Hepatocyte (in vitro differentiated cells): ENCODE measurements around the gene BMP7.

Experiments
- EZH2 ChIP-seq: fragments of 200-600 bp; sonication (generic); IDR thresholded peaks from 2 replicates; pipeline ENCODE4 v1.6.1; 2016; ENCODE audit warnings: antibody characterized with exemption, mild to moderate bottlenecking, borderline replicate concordance
- EZH2phosphoT487 ChIP-seq: fragments of 200-600 bp; sonication (generic); IDR thresholded peaks from one replicate; pipeline ENCODE4 v1.6.1; 2018; ENCODE audit warnings: antibody characterized with exemption, mild to moderate bottlenecking, low read depth, moderate library complexity; ENCODE audit not compliant: unreplicated experiment, severe bottlenecking
- TF ChIP-seq, protein P1 (sequence below): fragments of 200-600 bp; sonication (generic); IDR thresholded peaks from 2 replicates; pipeline ENCODE4 v1.5.1; 2016; ENCODE audit warnings: antibody characterized with exemption, mild to moderate bottlenecking; ENCODE audit not compliant: poor library complexity

DNA sequence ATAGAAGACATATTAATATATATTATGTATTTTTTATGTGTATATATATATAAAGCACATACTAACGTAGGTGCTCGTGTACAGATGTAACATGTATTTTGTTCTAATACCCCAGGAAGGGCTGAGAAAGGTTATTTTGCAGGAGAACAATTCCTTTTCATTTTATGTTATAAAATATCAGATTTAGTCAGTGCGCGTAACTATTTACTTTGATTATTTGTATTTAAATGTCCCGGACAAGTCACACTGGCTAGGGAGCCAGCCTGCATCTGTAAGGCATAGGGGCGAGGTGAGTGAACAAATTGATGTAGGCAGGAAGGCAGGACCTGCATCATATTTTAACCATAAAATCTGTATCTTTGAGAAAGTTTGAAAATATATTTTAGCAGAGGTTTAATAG lies 74.1 kb downstream of the BMP7 start:
- TF ChIP-seq EZH2 (no peak), EZH2phosphoT487 (no peak)
- TF ChIP-seq, protein P1, sequence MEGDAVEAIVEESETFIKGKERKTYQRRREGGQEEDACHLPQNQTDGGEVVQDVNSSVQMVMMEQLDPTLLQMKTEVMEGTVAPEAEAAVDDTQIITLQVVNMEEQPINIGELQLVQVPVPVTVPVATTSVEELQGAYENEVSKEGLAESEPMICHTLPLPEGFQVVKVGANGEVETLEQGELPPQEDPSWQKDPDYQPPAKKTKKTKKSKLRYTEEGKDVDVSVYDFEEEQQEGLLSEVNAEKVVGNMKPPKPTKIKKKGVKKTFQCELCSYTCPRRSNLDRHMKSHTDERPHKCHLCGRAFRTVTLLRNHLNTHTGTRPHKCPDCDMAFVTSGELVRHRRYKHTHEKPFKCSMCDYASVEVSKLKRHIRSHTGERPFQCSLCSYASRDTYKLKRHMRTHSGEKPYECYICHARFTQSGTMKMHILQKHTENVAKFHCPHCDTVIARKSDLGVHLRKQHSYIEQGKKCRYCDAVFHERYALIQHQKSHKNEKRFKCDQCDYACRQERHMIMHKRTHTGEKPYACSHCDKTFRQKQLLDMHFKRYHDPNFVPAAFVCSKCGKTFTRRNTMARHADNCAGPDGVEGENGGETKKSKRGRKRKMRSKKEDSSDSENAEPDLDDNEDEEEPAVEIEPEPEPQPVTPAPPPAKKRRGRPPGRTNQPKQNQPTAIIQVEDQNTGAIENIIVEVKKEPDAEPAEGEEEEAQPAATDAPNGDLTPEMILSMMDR = no peak
